ENCODE data around the gene ATP6AP1. TPM values are rescaled to one million over a fixed set of nuclear protein-coding genes. Genes with fewer than 3 reads are reported as not detected.
"Not testable (repeated sequence)": the region's sequence is repeated elsewhere in the genome, so short reads cannot be mapped to it uniquely, and the experiment has no call there.

ATP6AP1 gene
- polyA plus RNA-seq, 1 donor = 140 TPM

DNA sequence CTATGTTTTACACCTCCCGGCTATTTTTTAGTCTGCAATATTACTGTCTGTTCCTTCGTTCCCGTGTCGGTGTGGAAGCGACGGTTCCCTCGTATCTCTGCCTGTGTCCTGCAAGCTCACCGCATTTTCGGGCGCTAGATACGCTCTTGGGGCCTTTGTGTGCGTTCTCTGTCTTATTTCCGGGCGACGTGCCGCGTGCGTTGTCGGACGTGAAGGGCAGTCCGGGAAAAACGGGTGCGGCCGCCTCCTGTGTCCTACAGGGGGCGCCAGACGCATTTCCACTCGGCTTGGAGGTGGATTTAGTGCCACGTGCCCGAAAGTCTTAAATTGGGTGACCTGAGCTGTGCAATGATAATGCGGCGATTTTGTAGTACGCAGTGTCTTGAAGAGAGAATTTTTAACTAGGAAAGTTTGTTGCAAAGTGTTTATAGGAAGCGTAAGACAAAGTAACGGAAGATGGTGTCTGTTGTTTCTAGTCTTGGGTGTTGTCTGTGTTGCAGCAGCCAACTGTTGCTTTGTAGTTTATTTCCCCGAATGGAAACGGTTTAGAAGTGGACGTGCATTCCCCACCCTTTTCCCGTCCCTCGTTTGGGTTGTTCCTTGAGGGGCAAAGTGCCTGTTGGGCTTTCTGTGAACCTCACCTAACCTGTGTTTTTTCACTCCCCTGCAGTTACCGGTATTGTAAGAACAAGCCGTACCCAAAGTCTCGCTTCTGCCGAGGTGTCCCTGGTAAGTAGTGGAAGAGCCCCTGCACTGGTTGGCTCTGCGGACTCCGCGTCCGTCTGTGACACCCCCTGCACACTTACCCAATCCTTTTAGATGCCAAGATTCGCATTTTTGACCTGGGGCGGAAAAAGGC is 29.6 kb upstream of the ATP6AP1 start:
- DNase-seq = peak; percentile 76

- no peak for DNase-seq
Observed at GRCh38 chrX:154399527-154400368, 28.7 kb upstream of the ATP6AP1 start.

- not testable (repeated sequence) for DNase-seq
Observed at GRCh38 chrX:154400369-154400817, 28.1 kb upstream of the ATP6AP1 start.

DNA sequence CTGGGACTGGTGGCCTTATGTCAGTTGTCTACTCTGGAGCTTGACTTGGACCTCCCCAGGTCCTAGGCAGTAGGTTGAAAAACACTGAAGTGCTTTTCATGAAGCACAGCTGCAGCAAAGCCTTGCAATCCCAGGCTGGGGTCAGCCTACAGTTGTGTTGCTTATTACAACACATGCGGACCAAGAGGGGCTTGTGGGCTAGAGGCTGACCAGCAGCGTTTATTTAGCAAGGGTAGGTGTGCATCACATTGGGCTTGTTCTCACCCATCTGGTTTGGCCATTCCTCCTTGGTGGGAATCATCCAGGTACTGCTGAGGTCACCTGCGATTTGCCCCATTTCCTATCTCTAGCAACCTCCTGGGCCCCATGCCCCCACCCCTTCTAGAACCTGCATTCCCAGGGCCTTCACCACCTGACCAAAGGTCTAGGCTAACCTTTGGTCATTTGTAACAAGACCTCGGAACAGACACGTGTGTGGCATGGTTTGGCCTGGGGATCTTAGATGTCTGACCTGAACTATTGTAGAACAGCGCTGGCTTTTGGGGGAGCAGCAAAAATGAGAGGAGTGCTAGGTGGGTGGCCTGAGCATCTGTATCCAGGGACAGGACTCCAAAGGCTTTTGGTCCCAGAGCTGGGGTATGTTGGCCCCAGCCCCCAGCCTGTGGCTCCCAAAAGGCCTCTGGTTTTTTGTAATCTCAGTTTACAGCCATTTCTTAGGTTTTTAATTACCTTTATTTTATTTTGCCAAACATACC is 27.3 kb upstream of the ATP6AP1 start:
- no peak for DNase-seq

DNA sequence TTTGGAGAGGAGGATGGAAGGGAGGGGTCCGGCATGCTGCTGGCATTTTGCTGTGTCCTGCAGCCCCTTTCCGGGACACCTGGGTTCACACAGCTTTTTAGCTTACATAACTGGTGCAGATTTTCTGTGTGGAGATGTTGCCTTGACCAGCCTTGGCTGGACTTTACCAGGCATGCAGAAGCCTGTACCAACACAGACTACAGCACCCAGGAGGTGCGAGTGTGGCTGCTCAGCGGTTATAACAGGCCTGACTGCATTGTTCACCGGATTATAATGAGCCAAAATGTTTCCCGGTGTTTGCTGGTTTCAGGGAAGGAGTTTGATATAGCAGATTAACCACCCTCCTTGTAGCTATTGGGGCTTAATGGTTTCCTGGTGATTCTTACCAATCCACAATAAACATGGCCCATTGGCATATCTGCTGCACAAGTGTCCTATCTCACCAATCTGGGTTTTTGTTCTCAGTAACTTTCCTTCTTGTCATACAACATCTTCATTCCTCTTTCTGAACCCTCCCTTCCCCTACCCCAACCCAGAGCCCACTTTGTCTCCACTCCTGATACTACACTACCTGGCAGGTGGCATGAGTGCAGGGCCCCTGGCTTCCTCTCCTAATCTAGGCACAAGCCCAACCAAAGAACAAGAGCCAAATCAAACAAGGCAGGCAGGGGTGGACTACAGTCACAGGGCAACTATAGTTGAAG is 26.4 kb upstream of the ATP6AP1 start:
- DNase-seq = no peak

DNA sequence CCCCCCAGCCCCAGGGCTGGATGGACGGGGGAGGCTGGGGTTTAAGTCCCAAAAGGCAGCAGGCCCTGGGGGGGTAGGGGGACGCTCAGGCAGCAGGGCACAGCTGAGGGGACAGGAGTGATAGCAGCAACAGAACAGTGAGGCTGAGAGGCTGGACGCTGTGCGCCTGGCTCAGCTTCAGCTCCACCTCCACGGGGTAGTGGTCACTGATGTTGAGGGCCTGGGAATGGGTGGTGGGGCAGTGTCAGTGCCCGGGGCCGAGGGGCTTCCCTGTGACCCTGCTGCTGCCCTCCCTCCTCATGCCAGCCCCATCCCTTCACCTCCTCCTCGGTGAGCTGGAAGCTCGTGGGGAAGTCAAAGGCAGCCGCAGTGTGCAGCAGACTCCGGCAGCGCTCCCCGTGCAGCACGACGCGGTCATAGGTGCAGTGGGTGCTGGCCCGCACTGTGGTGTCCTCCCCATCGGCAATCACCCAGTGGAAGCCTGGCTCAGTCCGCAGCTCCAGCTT is 25.8 kb upstream of the ATP6AP1 start:
- DNase-seq = no peak

DNA sequence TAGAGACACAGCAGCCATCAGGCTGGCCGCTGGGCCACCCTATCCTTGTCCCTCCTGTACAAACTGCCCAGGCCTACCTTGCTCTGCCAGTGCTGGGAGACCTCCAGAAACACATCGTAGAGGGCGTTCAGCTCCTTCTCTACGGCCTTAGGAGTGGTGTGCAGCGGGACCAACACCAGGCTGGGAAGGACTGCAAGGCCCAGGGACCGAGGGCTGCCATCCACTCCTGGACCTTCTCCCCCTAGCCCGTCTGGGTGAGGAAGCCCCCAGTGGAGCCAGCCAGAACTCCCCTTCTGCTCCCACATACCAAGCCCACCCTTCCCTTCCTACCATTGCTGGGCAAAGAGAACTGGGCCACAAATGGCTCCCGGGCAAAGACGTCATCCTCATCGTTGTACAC is 25.3 kb upstream of the ATP6AP1 start:
- DNase-seq = no peak

DNA sequence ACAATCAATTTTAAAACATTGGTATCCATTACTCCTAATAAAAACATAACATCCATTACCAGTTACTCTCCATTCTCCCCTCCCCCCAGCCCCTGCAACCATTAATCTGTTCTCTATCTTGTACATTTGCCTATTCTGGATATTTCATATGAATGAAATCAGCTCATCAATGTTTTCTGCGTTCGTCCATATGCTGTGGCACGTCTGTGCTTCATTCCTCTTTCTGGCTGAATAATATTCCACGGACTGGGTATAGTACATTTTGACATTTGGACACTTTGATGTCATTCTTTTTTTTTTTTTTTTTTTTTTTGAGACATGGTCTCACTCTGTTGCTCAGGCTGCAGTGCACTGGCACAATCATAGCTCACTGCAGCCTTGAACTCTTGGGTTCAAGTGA is 24.6 kb upstream of the ATP6AP1 start:
- DNase-seq = no peak

DNA sequence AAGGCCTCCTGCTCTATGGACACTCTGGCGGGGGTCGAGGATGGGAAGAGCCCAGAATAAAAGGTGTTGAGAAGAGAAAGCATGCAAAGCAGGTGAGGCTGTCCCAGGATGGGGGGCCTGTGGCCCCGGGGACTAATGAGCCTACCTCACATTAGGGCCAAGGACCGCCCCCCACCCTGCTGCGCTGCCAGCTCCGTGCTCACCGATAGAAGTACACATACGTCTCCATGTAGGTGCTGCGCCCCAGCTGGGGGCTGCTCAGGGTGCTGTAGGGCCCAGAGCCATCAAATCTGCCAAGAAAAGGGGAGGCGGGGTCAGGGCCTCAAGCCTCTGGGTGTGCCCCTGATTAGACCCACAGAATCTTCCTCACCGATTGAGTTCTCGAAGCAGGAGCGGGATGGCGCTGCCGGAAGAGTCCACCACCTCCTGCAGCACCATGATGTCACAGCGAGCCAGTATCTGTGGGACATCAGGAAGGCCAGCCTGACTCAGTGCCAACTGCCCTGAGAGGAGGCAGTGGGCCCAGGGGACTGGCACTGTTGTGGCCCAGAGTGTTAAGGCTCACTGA is 23.8 kb upstream of the ATP6AP1 start:
- no peak for DNase-seq

DNA sequence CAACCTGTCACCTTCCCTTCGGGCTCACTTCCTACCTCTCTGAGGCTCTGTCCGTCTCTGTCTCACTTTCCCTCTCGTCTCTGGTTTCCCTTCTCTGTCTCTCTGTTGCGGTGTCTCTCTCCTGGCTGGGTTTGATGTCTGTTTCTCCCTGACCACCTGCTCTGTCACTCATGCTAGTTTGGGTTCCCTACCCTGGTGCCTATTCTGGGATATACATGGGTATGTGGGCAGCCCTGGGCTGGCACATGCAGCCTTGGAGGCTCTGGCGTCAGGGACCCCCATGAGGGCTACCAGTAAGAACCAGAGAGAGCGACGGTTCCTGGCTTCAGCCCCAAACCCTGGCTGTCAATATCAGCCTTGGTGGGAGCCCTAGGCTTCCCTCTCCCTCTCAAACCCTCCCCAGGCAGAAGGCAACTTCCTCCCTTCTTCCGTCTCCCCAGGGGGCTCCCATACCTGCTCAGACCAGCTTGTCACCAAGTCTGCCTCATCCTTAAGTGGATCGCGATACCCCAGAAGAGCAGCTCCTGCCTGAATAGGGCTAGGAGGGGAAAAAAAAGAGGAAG is 19.7 kb upstream of the ATP6AP1 start:
- DNase-seq = no peak

- DNase-seq = no peak
Observed at GRCh38 chrX:154409222-154409871, 19.1 kb upstream of the ATP6AP1 start, which contains the start of gene DNASE1L1. TSS of gene DNASE1L1 (minus strand) at chrX:154409254. CDS start at chrX:154405568, 3,686 bp downstream.

DNA sequence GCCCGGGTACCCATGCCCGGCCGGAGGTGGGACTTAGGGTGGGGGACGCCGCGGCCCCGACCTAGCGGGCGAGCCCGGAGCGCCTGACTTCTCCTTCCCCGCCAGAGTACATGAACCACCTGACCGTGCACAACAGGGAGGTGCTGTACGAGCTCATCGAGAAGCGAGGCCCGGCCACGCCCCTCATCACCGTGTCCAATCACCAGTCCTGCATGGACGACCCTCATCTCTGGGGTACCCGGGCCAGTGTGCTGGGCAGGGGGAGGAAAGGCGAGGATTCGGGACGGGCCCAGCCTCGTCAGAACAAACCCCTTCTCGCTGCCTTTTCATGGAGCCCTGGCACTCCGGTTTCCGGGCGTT is 16.5 kb upstream of the ATP6AP1 start:
- no peak for DNase-seq

- DNase-seq = no peak
Observed at GRCh38 chrX:154412468-154412867, 16.0 kb upstream of the ATP6AP1 start.

GRCh38 chrX:154413142-154413541 is 15.3 kb upstream of the ATP6AP1 start:
- no peak for DNase-seq

GRCh38 chrX:154417157-154417556 is 11.3 kb upstream of the ATP6AP1 start:
- no peak for DNase-seq

DNA sequence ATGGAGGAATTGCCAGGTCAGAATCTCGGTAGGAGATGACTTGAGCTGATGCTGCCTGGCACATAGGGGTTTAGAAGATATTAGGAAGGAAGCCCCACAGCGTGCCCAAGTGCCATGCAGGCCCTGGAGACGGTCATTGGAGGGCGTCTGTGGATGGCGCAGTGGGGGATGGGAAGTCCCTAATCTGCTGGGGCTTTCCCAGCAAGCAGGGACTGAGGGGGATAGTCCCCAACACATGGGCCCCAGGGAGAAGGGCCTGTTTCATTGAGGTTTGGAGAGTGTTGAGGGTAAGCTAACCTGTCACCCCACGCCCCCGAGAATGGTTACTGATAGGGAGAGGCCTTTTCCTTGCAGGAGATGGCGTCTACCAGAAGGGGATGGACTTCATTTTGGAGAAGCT is 9.3 kb upstream of the ATP6AP1 start:
- DNase-seq = no peak

DNA sequence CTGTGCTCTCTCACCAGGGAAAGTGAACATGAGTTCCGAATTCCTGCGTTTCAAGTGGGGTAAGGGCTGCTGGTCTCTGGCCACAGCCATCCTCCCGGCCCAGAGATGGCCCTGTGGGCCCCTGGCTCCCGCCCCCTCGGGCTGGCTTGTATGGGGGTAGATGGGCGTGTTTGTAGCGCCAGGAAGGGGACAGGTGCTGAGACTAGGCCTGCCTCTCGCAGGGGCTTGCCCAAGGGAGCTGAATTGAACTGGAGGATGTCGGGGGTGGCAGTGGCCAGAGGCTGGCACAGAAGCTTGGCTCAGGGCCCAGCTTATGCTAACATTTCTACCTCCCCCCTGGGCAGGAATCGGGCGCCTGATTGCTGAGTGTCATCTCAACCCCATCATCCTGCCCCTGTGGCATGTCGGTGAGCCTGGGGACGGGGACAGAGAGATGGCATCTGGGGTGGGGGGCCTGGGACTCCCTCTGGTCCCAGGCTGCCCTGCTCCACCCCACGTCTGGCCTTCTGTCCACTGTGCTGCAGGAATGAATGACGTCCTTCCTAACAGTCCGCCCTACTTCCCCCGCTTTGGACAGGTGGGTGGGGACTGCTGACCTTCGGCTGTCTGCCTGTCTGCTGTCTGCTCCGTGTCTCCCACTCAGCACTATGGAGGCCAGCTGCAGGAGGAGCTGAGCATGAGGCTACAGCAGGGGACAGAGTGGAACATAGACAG is 8.6 kb upstream of the ATP6AP1 start:
- no peak for DNase-seq

- DNase-seq = no peak
Observed at GRCh38 chrX:154420402-154420756, 8.1 kb upstream of the ATP6AP1 start.

GRCh38 chrX:154426916-154427770 is 1.3 kb upstream of the ATP6AP1 start:
- DNase-seq = no peak

All from left kidney (tissue), 2 donors.